Right ventricle myocardium inferior (tissue), 1 donor: ENCODE data around the gene RIMBP2. TPM values are rescaled to one million over a fixed set of nuclear protein-coding genes. Genes with fewer than 3 reads are reported as not detected.

Experiments used
- ATAC-seq: fragments of 200-7000 bp; cut with Tn5 transposase; one replicate; pipeline ENCODE4 v1.9.1; 2020; ENCODE audit warnings: mild to moderate bottlenecking, moderate library complexity
- DNase-seq: peaks from one replicate; pipeline ENCODE4 v3.0.0; 2021; ENCODE audit errors: missing footprints
- intact Hi-C: fragments of 100-400 bp; cut with DNase I; formaldehyde crosslinking; loops from one replicate; pipeline ENCODE4 v1.11.0; 2022
- total RNA-seq: library from RNA; stranded (reverse); fragmentation: NEBNext Ultra II Directional; extraction: Animal tissue kit (Norgen Biotek cat#: 25700); gene quantifications from one replicate; pipeline ENCODE4 v1.2.1, GENCODE V29; 2021
- donor health status: DM: no; HTN: yes; CAD: no; lungs with severe emphysema.

RIMBP2 gene
- total RNA-seq, 1 donor from 2014 or later: not detected

- no peak for ATAC-seq
- DNase-seq: no peak
- intact Hi-C loops: no loop called here
These were observed 349.1 kb downstream of the RIMBP2 start for GRCh38 chr12:130367003-130367402.

DNA sequence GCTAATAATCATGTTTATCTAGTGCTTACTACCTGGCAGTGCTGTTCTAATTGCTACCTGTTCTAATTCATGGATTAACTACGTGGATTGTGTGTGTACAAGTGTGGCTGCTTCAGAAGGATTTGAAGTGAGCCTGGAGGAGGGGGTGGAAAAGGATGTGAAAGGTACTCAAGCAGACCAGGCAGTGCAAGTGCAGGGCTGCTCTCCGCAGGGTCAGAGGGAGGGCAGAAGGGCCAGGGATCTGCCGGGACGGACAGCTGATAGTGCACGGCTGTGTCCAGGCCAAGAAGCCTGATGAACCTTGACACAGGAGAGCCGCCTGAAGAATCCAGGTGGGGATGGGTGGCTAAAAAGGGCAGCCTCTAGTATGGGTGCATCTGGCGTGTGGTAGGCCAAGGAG, 349.9 kb downstream of the RIMBP2 start:
- no peak for DNase-seq
- ATAC-seq: no peak
- intact Hi-C loops: no loop called here

- intact Hi-C loops: no loop called here
- no peak for ATAC-seq
- no peak for DNase-seq
These were observed 351.5 kb downstream of the RIMBP2 start for GRCh38 chr12:130364578-130364977.

DNA sequence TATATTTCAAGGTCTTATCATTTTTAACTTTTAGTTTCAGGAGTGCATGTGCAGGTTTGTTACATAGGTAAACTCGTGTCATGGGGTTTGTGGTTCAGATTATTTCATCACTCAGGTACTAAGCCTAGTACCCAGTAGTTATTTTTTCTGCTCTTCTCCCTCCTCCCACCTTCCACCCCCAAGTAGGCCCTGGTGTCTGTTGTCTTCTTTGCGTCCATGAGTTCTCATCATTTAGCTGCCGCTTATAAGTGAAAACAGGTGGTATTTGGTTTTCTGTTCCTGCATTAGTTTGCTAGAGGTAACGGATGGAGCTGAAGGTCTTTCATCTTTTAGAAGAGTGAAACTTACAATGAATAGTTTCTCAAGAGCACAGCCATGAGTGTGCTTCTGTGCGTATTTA, 354.0 kb downstream of the RIMBP2 start:
- DNase-seq: no peak
- intact Hi-C loops: no loop called here
- no peak for ATAC-seq

- intact Hi-C loops: no loop called here
- ATAC-seq (no peak), DNase-seq (no peak)
These were observed 358.3 kb downstream of the RIMBP2 start for GRCh38 chr12:130357729-130358330.

DNA sequence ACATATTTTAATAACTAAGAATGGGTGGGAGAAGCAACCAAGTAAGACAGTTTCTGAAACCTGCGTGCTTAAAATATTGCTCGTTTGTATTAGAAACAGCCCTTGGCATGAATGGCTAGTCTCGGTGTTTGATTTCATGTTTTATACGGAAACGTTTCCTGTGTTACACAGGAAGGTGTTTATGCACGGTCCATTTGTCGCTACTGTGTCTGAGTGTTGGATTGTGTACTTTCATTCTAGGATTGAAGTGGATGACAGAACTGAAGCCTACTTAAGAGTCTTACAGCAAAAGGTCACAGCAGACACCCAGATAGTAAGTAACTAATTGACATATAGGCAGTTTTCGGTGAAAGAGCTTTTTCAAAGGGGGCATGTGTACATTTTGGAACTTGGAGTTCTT, 358.9 kb downstream of the RIMBP2 start:
- ATAC-seq: no peak
- intact Hi-C loops: no loop called here
- DNase-seq: no peak

DNA sequence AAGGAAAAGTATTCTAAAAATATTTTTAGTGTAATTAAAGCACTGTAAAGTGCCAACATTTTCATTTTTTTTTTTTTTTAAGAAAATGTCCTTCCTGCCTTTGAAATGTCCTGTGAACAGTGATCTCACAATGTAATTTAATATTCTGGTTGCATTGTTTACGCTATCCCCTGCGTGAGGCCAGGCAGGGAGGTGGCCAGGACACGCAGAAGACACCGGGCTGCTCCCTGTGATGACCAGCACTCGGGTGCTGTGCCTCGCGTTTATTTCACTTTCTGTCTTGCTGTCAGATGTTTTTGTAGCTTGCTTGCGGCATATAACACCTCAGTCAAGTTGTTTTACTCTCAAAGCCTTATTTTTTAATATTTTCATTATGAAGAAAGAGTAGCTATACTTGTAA, 359.9 kb downstream of the RIMBP2 start:
- intact Hi-C loops: no loop called here
- no peak for DNase-seq
- ATAC-seq: no peak

DNA sequence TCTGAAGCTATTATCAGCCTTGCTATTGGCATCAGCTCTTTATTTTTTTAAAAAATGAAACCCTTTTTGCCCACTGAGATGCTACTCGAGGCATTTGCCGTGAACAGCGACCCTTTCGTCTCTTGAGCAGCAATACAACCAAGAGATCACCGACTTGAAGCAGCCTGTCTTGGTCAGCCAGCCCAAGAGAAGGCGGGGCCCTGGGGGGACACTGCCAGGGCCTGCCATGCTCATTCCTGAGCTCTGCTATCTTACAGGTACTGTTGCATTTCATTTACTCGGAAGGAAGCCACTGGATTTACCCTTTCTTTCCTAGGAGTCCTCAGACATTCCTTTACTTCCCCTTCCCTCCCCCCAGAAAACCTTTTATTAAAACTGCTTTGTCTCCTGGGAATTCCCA, 361.7 kb downstream of the RIMBP2 start:
- intact Hi-C loops: no loop called here
- DNase-seq (no peak), ATAC-seq (no peak)

DNA sequence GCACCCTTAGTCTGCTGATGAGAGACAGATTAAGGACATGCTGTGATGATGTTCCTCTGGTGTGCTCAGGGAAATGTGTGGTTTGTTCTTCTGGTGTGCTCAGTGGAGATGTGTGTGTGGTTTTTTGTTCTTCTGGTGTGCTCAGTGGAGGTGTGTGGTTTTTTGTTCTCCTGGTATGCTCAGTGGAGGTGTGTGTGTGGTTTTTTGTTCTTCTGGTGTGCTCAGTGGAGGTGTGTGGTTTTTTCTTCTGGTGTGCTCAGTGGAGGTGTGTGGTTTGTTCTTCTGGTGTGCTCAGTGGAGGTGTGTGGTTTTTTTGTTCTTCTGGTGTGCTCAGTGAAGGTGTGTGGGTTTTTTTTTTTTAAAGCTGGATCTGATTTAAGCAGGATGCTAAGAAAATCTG, 363.0 kb downstream of the RIMBP2 start:
- intact Hi-C loops: no loop called here
- no peak for ATAC-seq

DNA sequence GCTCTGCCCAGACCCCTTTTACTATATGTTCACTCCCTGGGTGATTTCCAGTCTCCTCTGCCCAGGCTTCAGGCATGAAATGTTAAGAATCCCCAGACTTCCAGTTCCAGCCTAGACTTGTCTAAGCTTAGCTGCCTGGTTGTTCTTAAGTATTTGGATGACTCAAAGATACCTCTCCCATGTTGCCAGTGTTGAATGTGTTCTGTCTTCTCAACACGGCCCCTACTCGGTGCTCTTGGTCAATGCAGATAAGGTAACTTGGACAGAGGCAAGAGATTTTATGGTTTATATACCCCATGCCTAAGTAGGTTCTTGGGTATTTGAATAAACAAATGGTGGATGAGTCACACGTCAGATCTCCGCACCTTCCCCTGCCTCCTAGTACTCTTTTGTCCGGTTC, 364.8 kb downstream of the RIMBP2 start:
- no peak for DNase-seq
- intact Hi-C loops: no loop called here
- no peak for ATAC-seq

More for the DNA sequence above, 363.0 kb downstream of the RIMBP2 start:
- DNase-seq: no peak

GRCh38 chr12:130350715-130351114, 365.4 kb downstream of the RIMBP2 start:
- intact Hi-C loops: no loop called here
- no peak for ATAC-seq
- DNase-seq: no peak

DNA sequence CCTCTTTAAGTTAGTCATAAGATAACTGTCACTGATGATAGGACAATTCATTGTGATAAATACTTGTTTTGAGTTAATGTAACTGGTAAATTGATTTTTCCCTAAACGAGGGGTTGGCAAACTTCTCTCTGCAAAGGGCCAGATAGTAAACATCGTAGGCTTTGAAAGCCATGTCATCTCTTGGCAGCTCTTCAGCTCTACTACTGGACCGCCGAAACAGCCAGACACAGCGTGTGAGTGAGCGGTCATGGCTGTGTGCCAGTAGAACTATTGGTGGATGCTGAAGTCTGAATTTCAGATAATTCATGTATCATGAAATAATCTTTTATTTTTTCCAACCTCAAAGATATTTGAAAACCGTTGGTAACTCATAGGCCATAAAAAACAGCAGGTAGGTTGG, 368.5 kb downstream of the RIMBP2 start:
- no peak for DNase-seq
- intact Hi-C loops: no loop called here

More for the DNA sequence above, 368.5 kb downstream of the RIMBP2 start:
- no peak for ATAC-seq

Other genes starting within 250 kb of the RIMBP2 start
- 15.9 TPM for gene STX2, start 123.0 kb upstream of the RIMBP2 start, total RNA-seq
- gene RAN, start 155.8 kb upstream of the RIMBP2 start, total RNA-seq: 253 TPM
- 89.1 TPM for gene ADGRD1, start 237.6 kb upstream of the RIMBP2 start, total RNA-seq